ENCODE measurements around the gene NUP210.
A peak's percentile ranks its signal among the peaks of the same experiment; 100 is the strongest.

NUP210 gene

GRCh38 chr3:13329746-13330145, 90.4 kb downstream of the NUP210 start:
- Mint-ChIP-seq H3K9me3 (no peaks in the 10 kb centered on the region), H3K4me3 (no peak overlapping the region), H3K4me1 (ENCODE audit: low read depth) (peaks cover 14% of the 10 kb centered on the region), H3K27me3 (no peaks in the 10 kb centered on the region), H3K27ac (no peak overlapping the region), H3K36me3 (ENCODE audit: low read depth) (peaks cover 89% of the 10 kb centered on the region)

DNA sequence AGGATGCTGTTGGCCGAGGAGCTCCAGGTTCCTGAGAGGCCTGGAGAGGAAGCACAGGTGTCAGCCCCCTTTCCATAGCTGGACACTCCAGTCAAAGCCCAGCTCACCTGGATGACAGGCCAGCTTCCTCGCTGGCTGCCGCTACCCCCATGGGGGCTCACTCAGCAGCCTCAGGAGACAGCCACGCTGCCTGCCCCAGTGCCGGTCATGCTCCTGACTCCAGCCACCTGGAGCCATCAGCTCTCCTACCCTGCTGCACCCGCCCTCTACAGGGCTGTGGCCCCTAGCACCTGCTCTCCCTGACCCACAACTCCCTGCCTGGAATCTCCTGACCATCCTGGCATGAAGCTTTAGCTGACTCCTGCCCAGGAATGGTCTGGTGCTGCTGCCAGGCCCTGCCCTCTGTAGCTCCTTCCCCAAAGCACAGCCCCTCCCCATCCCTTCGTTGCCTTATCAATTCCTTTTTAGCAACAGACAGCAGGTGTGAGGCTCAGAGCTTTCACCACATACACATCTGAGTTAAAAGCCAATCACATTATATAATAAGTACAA, 94.2 kb downstream of the NUP210 start:
- Mint-ChIP-seq H3K27ac (no peak overlapping the region), H3K27me3 (no peaks in the 10 kb centered on the region), H3K4me3 (no peak overlapping the region), H3K4me1 (ENCODE audit: low read depth) (no peaks in the 10 kb centered on the region), H3K9me3 (no peaks in the 10 kb centered on the region), H3K36me3 (ENCODE audit: low read depth) (peaks cover 82% of the 10 kb centered on the region)

DNA sequence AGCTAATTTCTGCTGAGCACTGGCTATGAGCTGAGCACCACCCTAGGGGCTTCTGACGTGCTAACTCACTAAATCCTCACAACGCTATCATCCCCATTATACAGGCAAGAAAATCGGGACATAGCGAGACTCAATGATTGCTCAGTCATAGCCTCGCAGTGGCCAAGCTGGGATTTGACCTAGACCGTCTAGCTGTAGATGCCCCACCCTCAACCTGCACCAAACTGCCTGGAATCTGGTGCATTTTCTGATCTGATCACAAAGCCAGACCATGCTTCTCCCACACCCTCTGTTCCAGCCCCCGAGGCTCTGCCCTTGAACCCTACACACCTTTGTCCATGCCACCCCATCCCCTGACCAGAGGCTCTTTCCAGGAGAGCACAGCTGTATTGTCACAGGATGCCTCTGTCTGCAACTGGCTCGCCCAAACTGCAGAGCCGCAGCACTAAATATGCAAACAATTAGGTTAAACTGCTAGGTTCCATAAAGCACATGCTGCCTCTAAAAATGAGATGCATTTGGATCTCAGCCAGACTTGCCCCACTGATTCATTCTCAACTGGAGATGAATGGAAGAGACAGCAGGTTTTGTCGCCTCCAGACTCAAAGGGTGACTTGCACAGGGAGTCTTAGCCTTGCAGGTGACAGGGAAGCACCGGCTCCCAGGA, 95.2 kb downstream of the NUP210 start:
- no peaks in the 10 kb centered on the region for H3K27me3 Mint-ChIP-seq
- H3K9me3 Mint-ChIP-seq = no peaks in the 10 kb centered on the region
- peaks cover 72% of the 10 kb centered on the region for H3K36me3 Mint-ChIP-seq (ENCODE audit: low read depth)
- H3K27ac Mint-ChIP-seq = peak overlapping the region; percentile 11
- no peak overlapping the region for H3K4me3 Mint-ChIP-seq
- H3K4me1 Mint-ChIP-seq (ENCODE audit: low read depth) = no peaks in the 10 kb centered on the region

DNA sequence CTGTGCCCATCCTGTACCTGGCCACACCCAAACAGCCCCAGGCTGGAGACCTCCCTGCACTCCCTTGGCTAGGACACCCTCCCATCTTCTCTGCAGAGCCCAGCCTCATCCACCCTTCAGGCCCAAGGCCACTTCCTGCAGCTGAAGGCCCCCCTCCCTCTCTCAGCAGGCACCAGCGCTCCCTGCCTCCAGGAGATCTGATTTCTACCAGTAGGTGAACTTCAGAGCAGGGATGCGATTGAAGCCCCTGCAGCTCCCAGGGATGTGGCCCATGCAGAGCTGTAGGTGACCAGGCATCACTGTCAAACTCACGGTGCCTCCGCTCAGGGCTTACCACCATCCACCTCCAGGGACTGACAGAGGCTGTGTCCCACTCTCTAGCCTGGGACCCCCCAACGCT, 96.3 kb downstream of the NUP210 start:
- H3K36me3 Mint-ChIP-seq (ENCODE audit: low read depth) = peaks cover 62% of the 10 kb centered on the region
- H3K27ac Mint-ChIP-seq = no peak overlapping the region
- no peak overlapping the region for H3K4me3 Mint-ChIP-seq
- no peaks in the 10 kb centered on the region for H3K4me1 Mint-ChIP-seq (ENCODE audit: low read depth)
- H3K9me3 Mint-ChIP-seq = no peaks in the 10 kb centered on the region
- no peaks in the 10 kb centered on the region for H3K27me3 Mint-ChIP-seq

DNA sequence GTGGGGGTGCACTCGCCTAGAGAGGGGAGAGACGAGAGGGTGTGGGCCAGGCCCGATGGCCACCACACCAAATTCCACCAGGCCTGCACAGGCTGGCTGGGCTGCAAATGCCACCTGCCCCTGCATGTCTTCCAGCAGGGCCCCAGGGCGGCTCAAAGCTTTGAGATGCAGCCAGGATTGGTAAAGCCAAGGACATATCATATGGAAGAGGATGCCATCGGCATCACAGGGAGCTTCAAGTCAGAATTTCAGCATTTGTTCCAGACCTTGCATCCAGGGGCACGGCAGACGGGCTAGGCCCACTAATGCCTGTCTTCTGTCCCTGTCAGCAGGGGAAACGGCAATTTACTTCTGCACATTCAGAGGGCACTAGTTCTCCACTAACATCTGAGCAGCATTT, 97.8 kb downstream of the NUP210 start:
- Mint-ChIP-seq H3K4me1 (ENCODE audit: low read depth) (no peaks in the 10 kb centered on the region), H3K36me3 (ENCODE audit: low read depth) (peaks cover 61% of the 10 kb centered on the region), H3K9me3 (no peaks in the 10 kb centered on the region), H3K27ac (no peak overlapping the region), H3K4me3 (no peak overlapping the region), H3K27me3 (no peaks in the 10 kb centered on the region)

DNA sequence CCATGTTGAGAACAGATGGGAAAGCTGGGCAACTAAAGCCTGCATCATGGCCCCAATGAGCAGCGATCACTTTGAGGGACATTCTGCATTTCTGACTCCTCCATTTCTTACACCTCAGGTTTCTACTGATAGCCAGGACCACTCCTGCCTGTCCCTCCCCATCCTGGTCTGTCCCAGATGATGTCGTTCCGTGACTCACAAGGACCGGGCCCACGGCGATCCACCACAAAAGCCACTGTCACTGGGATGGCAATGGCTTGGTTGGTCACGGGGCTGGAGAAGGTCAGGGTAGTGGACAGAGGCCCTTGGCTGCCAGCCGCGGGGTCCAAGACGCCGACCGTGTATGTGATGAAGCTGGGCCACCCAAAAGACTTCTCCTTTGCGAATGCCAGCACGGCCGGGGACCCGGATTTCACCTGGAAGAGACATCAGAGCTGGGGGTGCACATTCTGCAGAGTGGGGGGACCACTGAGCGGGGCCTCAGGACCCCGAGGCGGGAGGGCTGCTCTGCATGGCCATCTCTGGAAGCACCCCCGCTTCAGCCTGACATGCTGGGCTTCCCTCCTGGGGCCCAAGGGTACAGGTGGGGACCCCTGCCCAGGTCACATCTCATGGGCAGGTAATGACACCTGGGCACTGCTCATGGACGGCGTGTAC, 100.4 kb downstream of the NUP210 start:
- peaks cover 60% of the 10 kb centered on the region for H3K36me3 Mint-ChIP-seq (ENCODE audit: low read depth)
- H3K27me3 Mint-ChIP-seq = no peaks in the 10 kb centered on the region
- H3K4me3 Mint-ChIP-seq = no peak overlapping the region
- H3K27ac Mint-ChIP-seq = no peak overlapping the region
- no peaks in the 10 kb centered on the region for H3K9me3 Mint-ChIP-seq
- no peaks in the 10 kb centered on the region for H3K4me1 Mint-ChIP-seq (ENCODE audit: low read depth)

GRCh38 chr3:13318626-13319470, 101.3 kb downstream of the NUP210 start:
- Mint-ChIP-seq H3K4me1 (ENCODE audit: low read depth) (no peaks in the 10 kb centered on the region), H3K27ac (no peak overlapping the region), H3K9me3 (no peaks in the 10 kb centered on the region), H3K4me3 (no peak overlapping the region), H3K27me3 (no peaks in the 10 kb centered on the region), H3K36me3 (ENCODE audit: low read depth) (peaks cover 62% of the 10 kb centered on the region)

DNA sequence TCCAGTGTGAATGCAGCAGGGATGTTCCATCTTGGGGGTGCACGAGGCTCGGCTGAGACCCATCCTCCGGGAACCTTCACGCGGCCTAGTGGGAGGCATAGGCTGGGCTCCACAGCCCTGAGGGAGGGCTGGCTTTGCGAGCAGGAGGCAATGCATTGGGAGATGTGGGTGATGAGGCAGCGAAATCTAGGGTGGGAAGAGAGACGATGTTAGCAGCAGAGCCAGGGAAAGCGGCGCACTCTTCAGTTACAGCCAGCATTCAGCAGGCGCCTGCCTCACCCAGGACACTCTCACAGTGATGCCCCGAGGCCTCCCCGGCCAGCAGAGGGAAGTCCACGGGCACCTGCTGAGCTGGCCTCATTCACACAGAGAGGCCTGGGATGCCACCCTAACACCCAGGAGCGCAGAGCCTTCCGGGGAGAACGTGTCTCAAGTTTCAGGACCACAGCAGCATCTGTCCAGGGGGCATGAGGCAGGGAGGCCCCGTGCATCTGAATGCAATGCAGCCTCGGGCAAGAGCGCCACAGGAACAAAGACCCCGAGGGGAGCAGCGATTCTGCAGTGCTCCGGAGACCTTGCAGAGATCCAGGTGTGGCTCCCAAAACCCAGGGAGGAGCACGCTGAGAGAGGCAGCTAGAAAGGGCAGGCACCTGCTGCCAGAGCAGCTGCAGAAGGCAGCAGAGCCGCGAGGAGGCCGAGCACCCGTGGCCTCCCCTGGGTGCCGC, 102.4 kb downstream of the NUP210 start:
- Mint-ChIP-seq H3K27me3 (no peaks in the 10 kb centered on the region), H3K36me3 (ENCODE audit: low read depth) (peaks cover 59% of the 10 kb centered on the region), H3K9me3 (no peaks in the 10 kb centered on the region), H3K27ac (no peak overlapping the region), H3K4me3 (no peak overlapping the region), H3K4me1 (ENCODE audit: low read depth) (no peaks in the 10 kb centered on the region)

DNA sequence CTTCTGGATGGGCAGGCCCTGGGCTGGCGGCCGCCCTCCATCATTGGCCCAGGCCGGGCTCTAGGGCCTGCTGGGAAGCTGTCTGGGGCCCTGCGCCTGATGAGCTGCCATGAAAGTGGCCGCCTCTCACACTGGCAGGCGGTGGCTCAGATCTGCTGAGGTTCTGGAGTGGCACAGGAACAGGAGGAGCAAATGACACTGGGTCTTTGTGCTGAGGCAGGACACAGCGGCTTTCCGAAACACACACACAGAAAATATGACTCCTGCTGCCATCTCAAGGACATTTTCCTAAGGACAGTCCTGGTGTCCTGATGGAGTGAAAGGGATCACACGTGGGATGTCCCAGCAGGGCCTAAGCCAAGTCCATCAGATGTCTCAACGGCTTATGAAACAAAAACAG, 103.5 kb downstream of the NUP210 start:
- Mint-ChIP-seq H3K4me1 (ENCODE audit: low read depth) (no peaks in the 10 kb centered on the region), H3K36me3 (ENCODE audit: low read depth) (peaks cover 47% of the 10 kb centered on the region)

GRCh38 chr3:13314877-13315276, 105.2 kb downstream of the NUP210 start:
- Mint-ChIP-seq H3K9me3 (no peaks in the 10 kb centered on the region), H3K4me1 (ENCODE audit: low read depth) (no peaks in the 10 kb centered on the region), H3K27me3 (no peaks in the 10 kb centered on the region), H3K36me3 (ENCODE audit: low read depth) (peaks cover 46% of the 10 kb centered on the region), H3K27ac (no peak overlapping the region), H3K4me3 (no peak overlapping the region)

More for the DNA sequence above, 103.5 kb downstream of the NUP210 start:
- H3K9me3 Mint-ChIP-seq = no peaks in the 10 kb centered on the region
- H3K4me3 Mint-ChIP-seq = no peak overlapping the region
- H3K27ac Mint-ChIP-seq = no peak overlapping the region
- H3K27me3 Mint-ChIP-seq = no peaks in the 10 kb centered on the region

GRCh38 chr3:13313813-13314212, 106.3 kb downstream of the NUP210 start:
- Mint-ChIP-seq H3K27ac (no peak overlapping the region), H3K4me1 (ENCODE audit: low read depth) (no peaks in the 10 kb centered on the region), H3K4me3 (no peak overlapping the region), H3K36me3 (ENCODE audit: low read depth) (peaks cover 50% of the 10 kb centered on the region), H3K9me3 (no peaks in the 10 kb centered on the region), H3K27me3 (no peaks in the 10 kb centered on the region)

DNA sequence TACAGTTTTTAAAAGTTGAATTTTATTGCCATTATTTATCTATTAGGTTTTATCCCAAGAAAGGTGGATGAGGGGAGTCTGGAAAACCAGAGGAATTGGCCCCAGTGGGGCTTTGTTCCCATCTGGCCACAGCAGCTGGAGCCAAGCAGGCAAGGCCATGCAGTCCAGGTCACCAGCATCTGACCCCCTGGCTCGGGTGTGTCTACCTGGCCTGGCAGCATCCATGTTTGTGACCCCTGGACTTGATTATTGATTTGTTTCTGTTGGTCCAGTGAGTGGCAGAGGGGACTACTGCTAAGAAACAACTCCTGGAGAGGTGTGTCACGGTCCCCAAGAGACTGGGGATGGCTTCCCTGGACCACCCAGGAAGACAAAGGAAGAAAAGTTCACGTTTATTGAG, 111.1 kb downstream of the NUP210 start:
- H3K27ac Mint-ChIP-seq = no peak overlapping the region
- peaks cover 10% of the 10 kb centered on the region for H3K36me3 Mint-ChIP-seq (ENCODE audit: low read depth)
- no peaks in the 10 kb centered on the region for H3K27me3 Mint-ChIP-seq
- H3K4me3 Mint-ChIP-seq = no peak overlapping the region
- H3K4me1 Mint-ChIP-seq (ENCODE audit: low read depth) = no peaks in the 10 kb centered on the region
- H3K9me3 Mint-ChIP-seq = no peaks in the 10 kb centered on the region

GRCh38 chr3:13308380-13308801, 111.7 kb downstream of the NUP210 start:
- Mint-ChIP-seq H3K27ac (no peak overlapping the region), H3K36me3 (ENCODE audit: low read depth) (peaks cover 4% of the 10 kb centered on the region), H3K4me3 (no peak overlapping the region), H3K27me3 (no peaks in the 10 kb centered on the region), H3K9me3 (no peaks in the 10 kb centered on the region), H3K4me1 (ENCODE audit: low read depth) (no peaks in the 10 kb centered on the region)

DNA sequence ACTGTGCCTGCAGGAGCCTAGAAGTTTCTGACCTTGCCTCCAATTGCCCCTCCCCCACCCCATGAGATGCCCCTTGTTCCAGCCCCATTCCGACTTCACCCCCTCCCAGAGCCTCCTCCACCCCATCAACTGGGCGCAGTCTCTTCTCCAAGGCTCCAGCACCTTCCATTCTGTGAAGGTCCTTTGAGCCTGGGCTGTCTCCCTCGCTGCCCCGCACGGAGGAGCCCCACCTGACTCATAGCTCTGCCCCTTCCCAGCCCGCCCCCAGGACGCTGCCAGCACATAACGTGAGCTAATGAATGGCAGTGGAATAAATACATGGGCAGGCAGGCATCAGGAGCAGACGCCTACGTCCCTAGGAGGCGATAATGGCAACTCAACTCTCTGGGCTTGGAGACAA, 113.1 kb downstream of the NUP210 start:
- no peak overlapping the region for H3K27ac Mint-ChIP-seq
- no peaks in the 10 kb centered on the region for H3K27me3 Mint-ChIP-seq
- H3K36me3 Mint-ChIP-seq (ENCODE audit: low read depth) = peaks cover 4% of the 10 kb centered on the region

More for the DNA sequence above, 113.1 kb downstream of the NUP210 start:
- Mint-ChIP-seq H3K4me3 (no peak overlapping the region), H3K4me1 (ENCODE audit: low read depth) (no peaks in the 10 kb centered on the region), H3K9me3 (no peaks in the 10 kb centered on the region)
